IPS-18a (cell line): ENCODE results near the gene CRYBB2.

ENCODE experiments used
- H3K27ac ChIP-seq: one replicate; pipeline ENCODE4 v1.5.1; 2013; ENCODE audit warnings: low read length
- H3K27me3 ChIP-seq: one replicate; pipeline ENCODE4 v1.6.1; 2013; ENCODE audit warnings: mild to moderate bottlenecking, low read length; ENCODE audit not compliant: control insufficient read depth, insufficient read depth
- H3K36me3 ChIP-seq: one replicate; pipeline ENCODE4 v1.6.1; 2013; ENCODE audit warnings: low read depth, low read length; ENCODE audit not compliant: control insufficient read depth
- H3K4me1 ChIP-seq: one replicate; pipeline ENCODE4 v1.6.1; 2013; ENCODE audit warnings: low read depth, low read length; ENCODE audit not compliant: control insufficient read depth
- H3K4me3 ChIP-seq: one replicate; pipeline ENCODE4 v1.5.1; 2013; ENCODE audit warnings: low read length
- H3K9ac ChIP-seq: one replicate; pipeline ENCODE4 v1.6.1; 2013; ENCODE audit warnings: mild to moderate bottlenecking, low read length, moderate library complexity
- H3K9me3 ChIP-seq: one replicate; pipeline ENCODE4 v1.6.1; 2013; ENCODE audit warnings: low read depth, low read length; ENCODE audit not compliant: control insufficient read depth

The CRYBB2 gene

DNA sequence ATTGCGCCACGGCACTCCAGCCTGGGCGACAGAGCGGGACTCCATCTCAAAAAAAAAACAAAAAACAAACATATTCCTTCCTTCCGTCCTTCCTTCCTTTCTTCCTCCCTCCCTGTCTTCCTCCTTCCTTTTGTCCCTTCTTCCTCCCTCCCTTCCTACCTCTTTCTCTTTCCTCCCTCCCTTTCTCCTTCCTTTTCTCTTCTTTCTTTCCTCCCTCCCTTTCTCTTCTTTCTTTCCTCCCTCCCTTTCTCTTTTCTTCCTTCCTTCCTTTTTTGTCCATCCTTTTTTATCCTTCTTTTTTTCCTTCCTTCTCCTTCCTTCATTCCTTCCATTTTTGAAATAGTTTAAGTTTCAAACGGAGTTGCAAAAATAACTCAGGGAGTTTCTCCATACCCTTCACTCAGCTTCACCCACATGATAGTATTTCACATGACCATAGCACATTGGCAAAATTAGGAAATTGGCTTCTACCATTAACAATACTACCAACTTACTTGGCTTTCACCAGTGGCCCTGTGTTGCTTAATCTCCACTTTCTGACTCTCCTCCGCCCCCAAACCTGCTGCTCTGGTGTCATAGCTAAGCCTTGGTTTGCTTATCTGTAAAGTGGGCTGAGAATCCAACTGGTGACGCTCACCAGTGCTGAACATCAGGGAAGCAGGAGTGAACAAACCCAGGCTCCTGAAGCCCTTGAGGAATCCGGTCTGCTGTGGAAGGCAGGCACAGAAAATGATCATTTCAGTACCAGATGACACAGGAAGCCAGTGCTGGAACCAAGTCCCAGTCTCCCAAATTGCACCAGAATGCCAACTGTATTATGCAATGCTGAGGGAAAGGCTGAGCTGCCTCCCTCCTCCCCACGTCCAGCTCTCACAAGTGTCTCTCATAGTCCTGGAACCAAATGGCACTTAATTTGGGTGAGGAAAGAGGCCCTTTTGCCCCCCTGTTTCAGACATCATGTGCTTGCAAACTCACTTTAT is 37.0 kb upstream of the CRYBB2 start:
- H3K4me1 ChIP-seq, result no peaks in the 10 kb centered on the region
- no peaks in the 10 kb centered on the region for H3K27me3 ChIP-seq
- H3K36me3 ChIP-seq, result peaks cover 5% of the 10 kb centered on the region
- H3K9ac ChIP-seq, result no peak overlapping the region
- H3K4me3 ChIP-seq, result no peak overlapping the region
- no peak overlapping the region for H3K27ac ChIP-seq
- no peaks in the 10 kb centered on the region for H3K9me3 ChIP-seq

DNA sequence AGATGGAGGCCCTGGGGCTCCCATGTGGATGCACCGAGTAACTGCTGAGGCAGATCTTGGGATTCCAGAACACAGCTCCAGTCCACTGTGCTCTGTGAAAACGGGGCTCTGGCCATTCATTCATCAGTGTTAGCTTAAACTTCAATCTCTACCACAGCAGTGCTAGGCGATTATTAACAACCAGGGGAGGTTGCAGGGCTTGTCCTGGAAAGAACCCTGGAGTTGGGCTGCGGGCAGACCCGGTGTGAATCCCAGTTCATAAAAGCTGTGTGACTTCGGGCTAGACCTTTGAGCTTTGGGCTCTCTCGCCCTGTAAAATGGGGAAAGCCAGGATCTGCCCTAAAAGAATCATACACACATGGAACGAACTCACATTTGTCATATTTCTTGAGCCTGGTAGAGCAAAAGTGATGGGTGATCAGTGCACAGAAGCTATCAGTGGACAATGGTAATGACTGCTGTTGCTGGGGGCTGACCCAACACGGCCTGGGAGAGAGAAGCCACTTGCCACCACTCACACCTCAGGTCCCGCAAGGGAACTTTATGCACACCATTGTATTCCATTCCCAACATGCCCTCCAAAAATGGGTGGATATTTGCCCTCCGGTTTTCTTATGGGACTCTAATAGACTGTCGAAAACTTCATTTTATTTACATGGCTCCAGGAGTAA is 35.4 kb upstream of the CRYBB2 start:
- H3K4me1 ChIP-seq, result no peaks in the 10 kb centered on the region
- no peak overlapping the region for H3K9ac ChIP-seq
- H3K9me3 ChIP-seq, result no peaks in the 10 kb centered on the region
- H3K36me3 ChIP-seq, result peaks cover 5% of the 10 kb centered on the region
- no peak overlapping the region for H3K27ac ChIP-seq
- H3K4me3 ChIP-seq, result no peak overlapping the region
- H3K27me3 ChIP-seq, result no peaks in the 10 kb centered on the region

DNA sequence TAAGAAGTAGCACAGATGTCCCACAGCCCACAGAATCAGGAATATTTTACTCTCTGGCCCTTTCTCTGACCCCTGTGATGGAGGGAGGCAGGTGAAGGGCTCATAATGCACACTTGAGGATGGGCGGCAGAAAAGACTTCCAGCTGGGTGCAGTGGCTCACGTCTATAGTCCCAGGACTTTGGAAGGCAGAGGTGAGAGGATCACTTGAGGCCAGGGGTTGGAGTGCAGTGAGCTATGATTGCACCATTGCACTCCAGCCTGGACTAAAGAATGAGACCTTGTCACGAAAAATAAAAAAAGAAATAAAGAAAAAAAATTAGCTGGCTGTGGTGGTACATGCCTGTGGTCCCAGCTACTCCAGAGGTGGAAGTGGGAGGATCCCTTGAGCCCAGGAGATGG is 33.3 kb upstream of the CRYBB2 start:
- Histone ChIP-seq H3K27me3 (no peaks in the 10 kb centered on the region), H3K36me3 (peaks cover 5% of the 10 kb centered on the region), H3K9ac (no peak overlapping the region), H3K27ac (no peak overlapping the region), H3K4me1 (no peaks in the 10 kb centered on the region), H3K9me3 (no peaks in the 10 kb centered on the region), H3K4me3 (no peak overlapping the region)

DNA sequence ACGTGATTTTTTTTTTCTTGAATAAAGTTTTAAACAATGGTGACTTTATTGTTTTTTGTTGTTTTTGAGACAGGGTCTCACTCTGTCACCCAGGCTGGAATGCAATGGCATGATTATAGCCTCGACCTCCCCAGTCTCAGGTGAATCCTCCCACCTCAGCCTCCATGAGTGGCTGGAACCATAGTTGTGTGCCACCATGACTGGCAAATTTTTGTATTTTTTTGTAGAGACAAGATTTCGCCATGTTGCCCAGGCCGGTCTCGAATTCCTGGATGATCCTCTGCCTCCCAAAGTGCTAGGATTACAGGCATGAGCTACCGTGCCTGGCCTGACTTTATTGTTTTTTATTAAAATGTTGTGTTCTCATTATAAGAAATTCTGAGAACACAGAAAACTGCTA is 32.0 kb upstream of the CRYBB2 start:
- Histone ChIP-seq H3K36me3 (peaks cover 5% of the 10 kb centered on the region), H3K4me1 (no peaks in the 10 kb centered on the region), H3K4me3 (no peak overlapping the region), H3K27me3 (no peaks in the 10 kb centered on the region), H3K9me3 (no peaks in the 10 kb centered on the region), H3K27ac (no peak overlapping the region), H3K9ac (no peak overlapping the region)

DNA sequence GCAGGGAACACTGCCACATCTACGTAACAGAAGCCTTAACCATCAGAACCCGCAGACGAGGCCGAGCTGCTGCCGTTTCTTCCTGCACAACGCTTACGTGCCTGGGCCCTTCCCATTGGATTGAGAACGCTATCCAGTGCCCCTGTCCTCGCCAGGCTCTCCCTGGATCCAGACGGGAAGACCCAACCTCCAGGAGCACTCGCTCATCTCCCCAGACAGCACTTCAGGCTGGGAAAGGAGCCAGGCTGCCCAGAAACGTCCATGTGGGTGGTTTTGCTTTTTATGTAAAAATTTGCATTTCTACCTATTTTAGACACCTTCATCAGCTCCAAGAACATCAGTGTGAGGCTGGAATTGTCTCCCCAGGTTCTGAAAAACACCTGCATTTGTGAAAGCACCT is 27.0 kb upstream of the CRYBB2 start:
- Histone ChIP-seq H3K36me3 (no peaks in the 10 kb centered on the region), H3K27ac (no peak overlapping the region), H3K9ac (no peak overlapping the region), H3K9me3 (no peaks in the 10 kb centered on the region), H3K4me1 (no peaks in the 10 kb centered on the region), H3K4me3 (no peak overlapping the region), H3K27me3 (no peaks in the 10 kb centered on the region)

DNA sequence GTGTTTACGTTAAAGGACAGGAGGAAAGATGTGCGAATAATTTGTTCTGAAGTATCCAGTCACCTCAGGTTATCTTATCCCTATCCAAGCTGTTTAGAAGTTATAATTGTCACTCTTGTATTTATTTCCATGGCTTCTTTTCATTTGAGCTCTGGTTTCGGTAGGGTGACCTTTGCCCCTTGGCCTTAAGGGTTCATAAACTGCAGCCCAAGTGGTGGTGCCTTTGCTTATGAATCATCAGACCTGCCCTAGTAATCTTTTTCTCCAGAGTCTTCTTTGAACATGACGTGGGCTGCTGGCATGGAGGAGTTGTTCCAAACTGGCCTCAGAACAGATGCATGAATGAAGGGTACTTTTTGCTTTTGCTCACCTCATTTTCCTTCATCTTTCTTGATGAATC is 26.3 kb upstream of the CRYBB2 start:
- Histone ChIP-seq H3K36me3 (no peaks in the 10 kb centered on the region), H3K27me3 (no peaks in the 10 kb centered on the region), H3K4me1 (no peaks in the 10 kb centered on the region), H3K4me3 (no peak overlapping the region), H3K27ac (no peak overlapping the region), H3K9ac (no peak overlapping the region), H3K9me3 (no peaks in the 10 kb centered on the region)

DNA sequence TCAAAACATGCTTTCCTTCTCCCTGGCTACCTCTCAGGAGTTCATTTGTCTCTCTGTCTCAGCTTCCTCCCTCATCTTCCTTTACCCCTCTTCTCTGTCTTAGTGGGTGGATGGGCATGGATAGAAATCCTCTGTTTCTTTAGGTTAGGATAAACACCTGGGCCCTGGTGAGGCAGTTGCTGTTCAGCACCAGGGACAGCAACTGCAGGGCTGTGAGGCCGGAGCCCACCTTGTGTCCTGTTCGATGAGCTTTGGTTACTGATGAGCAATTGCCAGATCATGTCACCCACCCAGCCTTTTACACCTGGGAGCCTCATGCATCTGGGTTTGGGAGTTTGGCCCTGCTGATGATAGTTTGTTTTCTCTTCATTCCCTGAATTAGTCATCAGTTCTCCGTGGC is 25.9 kb upstream of the CRYBB2 start:
- H3K4me1 ChIP-seq, result no peaks in the 10 kb centered on the region
- H3K4me3 ChIP-seq, result no peak overlapping the region
- no peak overlapping the region for H3K9ac ChIP-seq
- no peaks in the 10 kb centered on the region for H3K9me3 ChIP-seq
- no peak overlapping the region for H3K27ac ChIP-seq
- no peaks in the 10 kb centered on the region for H3K27me3 ChIP-seq
- no peaks in the 10 kb centered on the region for H3K36me3 ChIP-seq

DNA sequence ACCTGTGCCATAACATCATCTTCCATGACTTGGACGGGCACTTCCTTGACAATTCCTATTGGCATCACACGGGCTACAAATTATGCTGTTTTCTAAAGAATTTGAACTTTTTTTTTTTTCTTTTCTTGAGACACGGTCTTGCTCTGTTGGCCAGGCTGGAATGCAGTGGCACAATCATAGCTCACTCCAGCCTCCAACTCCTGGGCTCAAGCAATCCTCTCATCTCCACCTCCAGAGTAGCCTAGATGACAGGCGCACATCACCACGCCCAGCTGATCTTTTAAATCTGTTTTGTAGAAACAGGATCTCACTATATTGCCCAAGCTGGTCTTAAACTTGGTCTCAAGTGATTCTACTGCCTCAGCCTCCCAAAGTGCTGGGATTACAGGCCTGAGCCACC is 23.1 kb upstream of the CRYBB2 start:
- H3K9ac ChIP-seq, result no peak overlapping the region
- no peaks in the 10 kb centered on the region for H3K27me3 ChIP-seq
- H3K36me3 ChIP-seq, result no peaks in the 10 kb centered on the region
- no peaks in the 10 kb centered on the region for H3K9me3 ChIP-seq
- H3K27ac ChIP-seq, result no peak overlapping the region
- no peak overlapping the region for H3K4me3 ChIP-seq
- no peaks in the 10 kb centered on the region for H3K4me1 ChIP-seq

DNA sequence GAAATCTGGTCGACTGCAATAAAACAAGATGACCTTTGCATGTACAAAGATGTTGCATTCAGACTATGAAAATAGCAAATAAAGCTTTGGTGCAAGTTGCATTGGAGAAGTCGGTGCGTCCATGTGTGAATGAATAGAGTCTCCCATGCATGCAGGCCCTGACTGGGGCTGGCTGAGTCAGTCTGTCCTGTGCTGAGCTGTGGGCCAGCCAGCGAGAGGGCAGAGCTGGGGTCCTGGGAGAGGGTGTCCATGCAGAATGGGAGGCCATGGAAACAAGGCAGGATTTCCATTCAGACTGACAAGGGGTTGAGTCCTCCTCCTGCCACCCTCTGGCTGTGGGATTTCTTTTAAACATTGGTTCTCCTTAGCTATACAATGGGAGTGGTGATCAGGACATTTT is 22.1 kb upstream of the CRYBB2 start:
- Histone ChIP-seq H3K27ac (no peak overlapping the region), H3K4me3 (no peak overlapping the region), H3K27me3 (no peaks in the 10 kb centered on the region), H3K9me3 (no peaks in the 10 kb centered on the region), H3K4me1 (no peaks in the 10 kb centered on the region), H3K9ac (no peak overlapping the region), H3K36me3 (no peaks in the 10 kb centered on the region)

DNA sequence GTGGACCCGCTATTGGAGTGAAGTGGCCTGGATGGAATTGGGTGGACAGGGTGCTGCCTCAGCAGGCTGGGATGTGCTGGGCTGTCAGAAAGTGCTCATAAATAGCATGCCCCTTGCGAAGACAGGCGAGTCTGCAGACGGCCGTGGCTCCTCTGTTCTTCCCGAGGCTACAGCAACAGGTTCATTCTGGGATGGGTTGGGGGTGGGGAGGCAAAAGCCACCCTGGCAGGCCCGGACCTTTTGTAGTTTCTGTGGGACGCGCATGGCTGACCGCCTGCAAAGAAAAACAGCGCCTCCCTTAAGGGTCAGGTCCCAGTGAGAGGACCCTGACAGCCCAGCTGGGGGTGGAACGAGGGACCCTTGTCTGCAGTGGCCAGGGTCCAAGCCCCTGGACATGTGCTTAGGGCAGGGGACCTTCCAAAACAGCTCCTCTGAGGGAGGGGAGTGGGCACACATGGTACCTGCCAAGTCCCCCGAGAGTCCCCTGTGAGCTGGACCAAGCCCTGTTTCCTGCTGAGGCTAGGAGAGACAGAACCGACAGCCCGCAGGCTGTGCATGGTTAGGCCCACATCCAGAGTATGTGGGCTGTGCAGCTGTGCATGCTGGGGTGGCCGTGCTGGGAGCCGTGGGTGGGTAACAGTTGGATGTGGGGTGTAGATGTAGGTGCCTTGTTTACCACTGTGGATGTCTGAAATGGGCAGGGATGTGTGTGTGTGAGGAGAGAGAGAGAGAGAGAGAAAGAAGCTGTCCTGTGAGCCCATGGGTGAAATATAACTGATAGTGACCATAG is 19.5 kb upstream of the CRYBB2 start, which contains the start of gene CRYBB3:
Gene CRYBB3 (plus strand): TSS at position 128 of the 790 bp plus-strand sequence. CDS start 1,539 bp downstream, outside the sequence.
- H3K27ac ChIP-seq, result no peak within 1 kb of the TSS
- H3K9me3 ChIP-seq, result no peaks in the 10 kb centered on the region
- no peaks in the 10 kb centered on the region for H3K36me3 ChIP-seq
- H3K4me3 ChIP-seq, result no peak within 1 kb of the TSS
- H3K9ac ChIP-seq, result no peak within 1 kb of the TSS
- no peaks in the 10 kb centered on the region for H3K4me1 ChIP-seq
- no peaks in the 10 kb centered on the region for H3K27me3 ChIP-seq

DNA sequence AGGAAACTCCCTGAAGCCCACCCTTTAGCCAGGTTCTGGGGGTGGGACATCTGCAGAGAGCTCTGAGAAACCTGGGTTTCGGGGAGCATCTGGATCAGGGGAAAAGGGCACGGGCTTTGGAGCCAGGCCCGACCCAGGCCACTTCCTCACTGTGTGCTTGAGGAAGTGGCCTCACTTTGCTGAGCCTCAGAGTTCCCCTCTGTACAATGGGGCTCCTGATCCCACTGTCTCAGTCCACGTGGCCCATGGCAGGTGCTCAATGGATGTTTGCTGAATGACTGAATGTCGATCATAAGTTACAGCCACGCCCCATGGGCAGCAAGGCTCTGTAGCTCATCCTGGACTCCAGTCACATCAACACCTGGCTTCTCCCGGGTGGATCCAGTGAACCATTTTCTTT is 18.5 kb upstream of the CRYBB2 start:
- H3K4me1 ChIP-seq, result no peaks in the 10 kb centered on the region
- no peaks in the 10 kb centered on the region for H3K36me3 ChIP-seq
- no peak overlapping the region for H3K9ac ChIP-seq
- no peak overlapping the region for H3K4me3 ChIP-seq
- H3K27ac ChIP-seq, result no peak overlapping the region
- H3K9me3 ChIP-seq, result no peaks in the 10 kb centered on the region
- no peaks in the 10 kb centered on the region for H3K27me3 ChIP-seq
